C4-2B (cell line): Measurements from ENCODE around the gene SLC25A21.

Experiments used
- CTCF ChIP-seq: fragments of 450-650 bp; conservative IDR thresholded peaks from 2 replicates; pipeline ENCODE4 v1.5.1; 2017; ENCODE audit warnings: mild to moderate bottlenecking
- ZFX ChIP-seq: fragments of 450-650 bp; IDR thresholded peaks from 2 replicates; pipeline ENCODE4 v1.6.1; 2017

GRCh38 chr14:36662258-36662542 is 510.2 kb downstream of the SLC25A21 start:
- TF ChIP-seq CTCF = no peak
- TF ChIP-seq ZFX = no peak
